ENCODE data around the gene NKD1.
"Not testable (repeated sequence)": the region's sequence is repeated elsewhere in the genome, so short reads cannot be mapped to it uniquely, and the experiment has no call there.

NKD1 gene

GRCh38 chr16:50548125-50548908 lies at the start of gene NKD1:
NKD1 (plus strand) TSS chr16:50548396; CDS start chr16:50548554, 158 bp downstream.
- in situ Hi-C loops (cut with HindIII; ENCODE audit: low sequenced_read_pairs) = no loop called here

- in situ Hi-C loops (cut with HindIII; ENCODE audit: low sequenced_read_pairs) = no loop called here
Measured at GRCh38 chr16:50498431-50499155, 49.6 kb upstream of the NKD1 start.

DNA sequence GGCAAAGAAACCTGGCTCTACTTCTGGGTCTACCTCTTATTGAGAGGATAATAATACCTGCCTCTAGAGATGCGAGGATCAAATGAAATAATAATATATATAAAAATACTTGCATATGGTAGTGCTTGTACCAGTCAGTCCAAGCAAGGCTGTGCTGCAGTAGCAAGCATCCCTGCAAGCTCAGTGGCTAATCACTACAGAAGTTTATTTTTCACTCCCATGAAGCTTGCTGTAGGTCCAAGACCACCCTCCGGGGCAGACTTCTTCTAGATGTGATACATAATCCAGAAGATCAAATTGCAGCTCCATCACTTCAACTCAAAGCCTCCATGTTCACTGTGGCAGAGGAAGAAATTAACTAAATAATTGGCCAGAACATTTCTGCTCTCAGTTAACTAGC lies 48.9 kb upstream of the NKD1 start:
- in situ Hi-C loops (cut with HindIII; ENCODE audit: low sequenced_read_pairs) = no loop called here

DNA sequence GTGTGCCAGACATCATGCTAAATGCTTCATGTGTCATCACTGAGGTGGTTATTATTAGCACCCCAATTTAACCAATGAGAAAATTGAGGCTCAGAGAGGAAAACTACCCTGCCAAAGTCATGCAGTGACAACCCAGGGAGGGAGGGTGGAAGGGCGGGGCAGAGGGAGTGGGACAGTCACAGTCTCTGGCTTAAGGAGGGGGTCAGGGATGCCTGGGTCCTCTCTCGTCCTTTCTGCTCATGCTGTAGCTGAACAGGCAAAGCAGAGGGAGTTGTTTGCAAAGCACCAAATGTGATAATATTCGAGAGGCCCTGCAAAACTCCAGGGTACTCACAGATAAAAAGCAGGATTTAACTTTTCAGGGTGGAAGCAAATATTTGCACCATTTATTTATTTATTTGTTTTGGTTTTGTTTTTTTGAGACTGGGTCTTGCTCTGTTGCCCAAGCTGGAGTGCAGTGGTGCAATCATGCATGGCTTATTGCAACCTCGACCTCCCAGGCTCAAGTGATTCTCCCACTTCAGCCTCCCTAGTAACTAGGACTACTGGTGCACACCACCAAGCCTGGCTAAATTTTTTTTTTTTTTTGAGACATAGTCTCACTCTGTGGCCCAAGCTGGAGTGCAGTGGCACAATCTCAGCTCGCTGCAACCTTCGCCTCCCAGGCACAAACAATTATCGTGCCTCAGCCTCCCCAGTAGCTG lies 47.9 kb upstream of the NKD1 start:
- in situ Hi-C loops (cut with HindIII; ENCODE audit: low sequenced_read_pairs) = no loop called here

DNA sequence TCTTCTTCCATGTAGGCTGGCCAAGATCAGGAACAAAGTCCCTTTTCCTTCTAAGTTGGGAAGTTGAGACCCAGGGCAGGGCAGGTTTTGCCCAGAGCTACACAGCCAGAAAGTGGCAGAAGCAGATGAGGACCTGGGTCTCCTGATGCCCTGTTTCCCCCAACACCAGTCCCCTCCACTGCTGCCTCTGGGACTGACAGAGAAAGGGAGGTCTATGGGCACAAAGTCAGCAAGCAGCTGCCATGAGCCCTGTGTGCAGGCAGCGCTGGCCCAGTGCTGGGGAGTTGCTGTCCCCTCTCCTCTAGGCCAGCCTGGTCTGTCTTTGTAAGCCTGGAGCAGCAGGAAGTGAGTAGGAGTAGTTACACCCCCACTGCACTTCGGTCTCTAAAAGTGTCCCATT lies 46.9 kb upstream of the NKD1 start:
- in situ Hi-C loops (cut with HindIII; ENCODE audit: low sequenced_read_pairs) = no loop called here

GRCh38 chr16:50501986-50502615 lies 46.1 kb upstream of the NKD1 start:
- in situ Hi-C loops (cut with HindIII; ENCODE audit: low sequenced_read_pairs) = no loop called here

DNA sequence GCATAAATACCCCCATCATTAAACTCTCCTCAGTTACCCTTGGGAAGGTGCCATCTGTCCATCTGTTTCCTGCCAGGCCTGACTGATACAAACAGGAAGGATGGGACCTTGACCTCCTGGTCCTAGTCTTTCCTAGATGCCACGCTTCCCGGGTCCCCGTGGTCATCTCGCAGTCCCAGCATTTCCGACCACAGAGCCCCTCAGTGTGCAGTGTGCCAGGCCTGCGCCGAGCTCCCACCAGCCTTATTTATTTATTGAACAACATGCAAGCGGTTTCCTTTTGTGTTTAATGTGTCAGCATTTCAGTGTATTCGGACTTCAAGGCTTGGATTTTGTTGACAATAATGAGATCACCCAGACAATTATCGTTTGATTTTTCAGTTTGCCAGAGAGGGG lies 45.6 kb upstream of the NKD1 start:
- in situ Hi-C loops (cut with HindIII; ENCODE audit: low sequenced_read_pairs) = no loop called here

GRCh38 chr16:50503868-50504531 lies 44.2 kb upstream of the NKD1 start:
- in situ Hi-C loops (cut with HindIII; ENCODE audit: low sequenced_read_pairs) = not testable (repeated sequence)

DNA sequence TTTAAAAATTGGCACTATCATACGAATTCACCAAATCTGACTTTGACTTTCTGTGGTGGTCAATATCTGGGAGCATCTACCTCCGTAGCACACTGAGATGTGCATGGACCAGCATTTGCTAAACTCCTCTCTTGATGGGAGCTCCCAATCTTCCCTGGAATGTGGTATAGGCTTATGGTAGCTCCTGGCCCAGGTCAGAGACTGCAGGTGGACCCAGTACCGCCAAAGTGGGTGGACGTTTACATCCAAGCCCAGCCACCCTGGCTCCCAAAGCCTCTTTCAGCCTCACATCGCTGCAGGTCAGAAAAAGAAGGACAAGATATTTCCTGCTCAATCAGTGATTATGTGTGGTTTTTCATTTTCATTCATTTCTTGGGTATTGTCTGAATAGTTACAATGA lies 43.1 kb upstream of the NKD1 start:
- in situ Hi-C loops (cut with HindIII; ENCODE audit: low sequenced_read_pairs) = no loop called here

- in situ Hi-C loops (cut with HindIII; ENCODE audit: low sequenced_read_pairs) = no loop called here
Measured at GRCh38 chr16:50505714-50506542, 42.3 kb upstream of the NKD1 start.

DNA sequence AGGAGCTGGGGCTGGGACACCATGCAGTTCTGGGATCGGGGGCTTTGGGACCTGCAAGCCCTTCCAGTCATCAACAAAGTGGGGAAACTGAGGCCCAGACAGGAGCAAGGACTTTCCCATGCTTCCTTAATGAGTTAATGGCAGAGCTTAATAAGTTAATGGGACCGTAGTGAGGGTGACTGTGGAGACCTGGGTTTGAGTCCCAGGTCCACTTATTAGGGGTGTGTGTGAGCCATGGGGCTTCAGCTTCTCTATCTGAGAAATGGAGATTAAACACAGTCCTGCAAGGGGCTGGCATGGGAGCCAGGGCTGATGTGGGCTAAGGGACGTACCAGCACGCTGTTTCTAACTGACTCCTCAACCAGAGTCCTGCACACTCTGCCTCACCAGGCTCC lies 41.7 kb upstream of the NKD1 start:
- in situ Hi-C loops (cut with HindIII; ENCODE audit: low sequenced_read_pairs) = no loop called here

DNA sequence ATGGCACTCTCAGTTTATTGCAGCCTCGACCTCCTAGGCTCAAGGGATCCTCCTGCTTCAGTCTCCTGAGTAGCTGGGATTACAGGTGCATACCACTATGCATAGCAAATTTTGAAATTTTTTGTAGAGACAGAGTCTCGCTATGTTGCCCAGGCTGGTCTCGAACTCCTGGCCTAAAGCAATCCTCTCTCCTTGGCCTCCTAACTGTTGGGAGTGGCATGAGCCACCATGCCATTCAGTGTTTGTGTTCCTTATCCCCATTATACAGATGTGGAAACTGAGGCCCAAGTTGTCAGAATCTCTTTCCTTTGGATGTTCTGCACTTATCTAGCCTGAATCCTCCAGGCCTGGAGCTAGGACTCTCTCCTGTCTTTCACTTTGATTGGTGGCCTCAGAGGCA lies 40.8 kb upstream of the NKD1 start:
- in situ Hi-C loops (cut with HindIII; ENCODE audit: low sequenced_read_pairs) = no loop called here

DNA sequence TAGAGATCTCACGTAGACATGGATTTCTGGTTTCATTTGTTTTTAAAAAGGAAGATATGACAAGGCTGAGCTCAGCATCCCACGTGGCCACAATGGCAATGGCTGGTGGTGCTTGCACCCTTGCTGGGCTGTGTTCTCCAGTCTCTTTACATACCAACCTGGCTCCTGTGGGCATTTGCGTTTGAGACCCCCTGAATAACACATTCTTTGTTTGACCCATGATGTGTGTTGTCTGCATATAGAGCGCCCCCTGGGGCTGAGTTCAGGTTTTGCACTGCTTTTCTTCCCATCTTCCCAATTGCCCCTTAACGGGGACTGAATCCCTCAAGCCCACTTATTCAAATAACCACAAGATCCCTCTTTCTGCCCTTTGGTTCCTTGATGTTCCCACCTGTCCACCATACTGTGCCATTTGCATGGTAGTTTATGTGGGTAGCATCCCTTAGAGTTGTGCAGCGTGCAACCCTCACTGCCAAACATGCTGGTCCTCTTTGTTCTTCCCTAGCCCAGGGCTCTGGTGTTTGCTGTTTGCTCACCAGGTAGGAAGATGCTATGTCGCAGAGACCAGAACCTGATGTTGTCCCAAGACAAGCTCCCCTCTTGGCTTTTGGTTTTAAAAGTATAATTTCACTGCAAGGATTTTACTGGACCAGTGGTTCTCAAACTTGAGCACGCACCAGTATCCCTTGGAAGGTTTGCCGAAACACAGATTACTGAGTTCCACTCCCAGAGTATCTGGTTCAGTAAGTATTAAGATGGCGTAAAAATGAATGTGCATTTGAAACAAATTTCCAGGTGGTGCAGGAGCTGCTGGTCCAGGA lies 38.5 kb upstream of the NKD1 start:
- in situ Hi-C loops (cut with HindIII; ENCODE audit: low sequenced_read_pairs) = no loop called here

- in situ Hi-C loops (cut with HindIII; ENCODE audit: low sequenced_read_pairs) = no loop called here
Measured at GRCh38 chr16:50515218-50515617, 33.0 kb upstream of the NKD1 start.

GRCh38 chr16:50516401-50516800 lies 31.8 kb upstream of the NKD1 start:
- in situ Hi-C loops (cut with HindIII; ENCODE audit: low sequenced_read_pairs) = no loop called here

- in situ Hi-C loops (cut with HindIII; ENCODE audit: low sequenced_read_pairs) = no loop called here
Measured at GRCh38 chr16:50516890-50517289, 31.3 kb upstream of the NKD1 start.

GRCh38 chr16:50517450-50518252 lies 30.5 kb upstream of the NKD1 start:
- in situ Hi-C loops (cut with HindIII; ENCODE audit: low sequenced_read_pairs) = no loop called here

DNA sequence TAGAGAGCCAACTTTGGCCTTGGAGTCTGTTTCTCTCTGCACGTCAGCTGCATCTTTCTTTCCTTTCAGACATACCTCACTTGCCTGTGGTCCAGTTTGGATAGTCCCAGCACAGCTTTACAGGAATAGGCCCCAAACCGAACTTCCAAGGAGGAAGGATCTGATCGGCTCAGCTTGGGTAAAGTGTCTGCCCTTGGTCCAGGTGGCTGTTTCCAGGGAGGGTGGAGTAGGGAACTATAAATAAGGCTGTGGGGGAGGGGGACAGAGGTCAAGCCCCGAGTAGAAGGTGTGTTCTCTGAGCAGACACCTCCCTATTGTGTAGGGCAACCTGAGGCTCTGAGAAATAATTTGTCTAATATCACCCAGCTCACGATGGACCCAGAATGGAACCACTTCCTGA lies 29.2 kb upstream of the NKD1 start:
- in situ Hi-C loops (cut with HindIII; ENCODE audit: low sequenced_read_pairs) = no loop called here
